SW 1271 (cell line): ENCODE measurements around the gene TSPAN14.

Experiments
- DNase-seq, 2 experiments: peaks; one replicate each; lab custom pipeline; 2025; lab: John Stamatoyannopoulos, UW

The TSPAN14 gene

GRCh38 chr10:80487791-80488538 is 33.9 kb downstream of the TSPAN14 start:
- DNase-seq = no peak

GRCh38 chr10:80488539-80489066 is 34.5 kb downstream of the TSPAN14 start:
- no peak for DNase-seq

- DNase-seq = no peak
Measured at GRCh38 chr10:80489371-80490112, 35.4 kb downstream of the TSPAN14 start.

- DNase-seq = no peak
Measured at GRCh38 chr10:80491251-80492102, 37.4 kb downstream of the TSPAN14 start.

DNA sequence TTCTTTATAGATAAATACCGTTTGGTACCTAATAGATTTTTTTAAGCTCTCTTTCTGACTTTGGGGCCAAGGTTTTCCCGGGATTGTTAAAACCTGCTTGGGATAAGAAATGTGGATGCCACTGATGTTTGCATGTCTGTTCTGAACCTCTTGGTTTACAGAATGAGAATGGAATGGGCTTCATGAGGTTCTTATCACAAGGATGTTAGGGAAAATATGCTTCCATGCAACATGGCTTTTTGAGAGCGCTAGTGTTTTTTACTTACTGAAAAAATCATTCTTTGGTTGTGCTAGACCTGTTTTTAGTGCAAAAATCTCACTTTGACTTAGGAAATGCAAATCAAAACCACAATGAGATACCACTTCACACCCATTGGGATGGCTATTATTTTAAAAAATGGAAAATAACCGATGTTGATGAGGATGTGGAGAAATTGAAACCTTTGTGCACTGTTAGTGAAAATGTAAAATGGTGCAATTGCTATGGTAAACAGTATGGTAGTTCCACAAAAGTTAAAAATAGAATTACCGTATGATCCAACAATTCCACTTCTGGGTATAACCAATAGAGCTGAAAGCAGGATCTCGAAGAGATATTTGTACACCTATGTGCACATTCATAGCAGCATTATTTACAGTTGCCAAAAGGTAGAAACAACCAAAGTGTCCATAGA is 38.9 kb downstream of the TSPAN14 start:
- no peak for DNase-seq

DNA sequence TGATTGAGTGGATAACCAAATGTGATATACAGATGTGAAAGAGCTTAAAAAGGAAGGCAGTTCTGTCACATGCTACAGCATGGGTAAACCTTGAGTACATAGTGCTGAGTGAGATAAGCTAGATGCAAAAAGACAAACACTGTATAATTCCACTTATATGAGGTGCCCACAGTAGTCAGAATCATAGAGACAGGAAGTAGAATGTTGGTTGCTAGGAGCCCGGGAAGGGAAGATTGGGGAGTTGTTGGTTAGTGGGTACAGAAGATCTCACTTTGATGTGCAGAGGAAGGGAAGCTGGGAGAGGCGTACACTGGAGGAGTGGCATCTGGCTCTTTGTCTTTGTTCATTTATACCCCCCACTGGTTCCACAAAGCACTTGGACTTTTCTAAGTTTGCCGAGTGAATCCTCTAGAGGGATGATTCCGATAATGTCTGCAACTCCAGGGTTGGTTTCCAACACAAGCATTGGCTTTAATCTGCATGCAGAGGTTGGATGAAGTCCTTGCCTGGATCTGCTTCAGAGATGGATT is 39.5 kb downstream of the TSPAN14 start:
- DNase-seq = no peak

DNA sequence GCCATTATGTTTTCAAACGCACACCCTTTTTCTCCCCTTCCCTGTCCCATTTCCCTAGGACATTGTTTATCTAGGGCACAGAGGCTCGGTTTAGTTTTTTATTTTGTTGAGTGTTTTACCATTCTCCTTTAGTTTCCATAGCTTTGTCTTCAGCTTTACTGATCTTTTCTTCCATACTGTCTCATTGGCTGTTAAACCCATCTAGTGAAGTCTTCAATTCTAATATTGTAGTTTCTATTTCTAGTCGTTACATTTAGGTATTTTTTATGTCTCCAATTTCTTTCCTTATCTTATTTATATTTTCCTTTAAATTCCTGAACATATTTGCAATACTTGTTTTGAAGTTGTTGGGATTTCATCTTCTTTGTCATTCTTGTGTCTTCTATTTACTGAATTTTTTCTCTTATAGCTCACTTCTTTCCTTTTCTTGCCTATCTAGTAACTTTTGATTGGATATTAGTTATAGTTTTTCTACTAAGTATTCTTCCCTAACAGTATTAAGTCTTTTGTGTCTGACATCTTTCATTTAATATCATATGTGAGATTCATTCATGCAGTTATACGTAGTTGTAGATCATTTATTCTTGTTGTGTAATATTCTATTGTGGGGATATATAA is 42.6 kb downstream of the TSPAN14 start:
- no peak for DNase-seq

GRCh38 chr10:80497187-80498077 is 43.3 kb downstream of the TSPAN14 start:
- DNase-seq = no peak

GRCh38 chr10:80498078-80498832 is 44.1 kb downstream of the TSPAN14 start:
- DNase-seq = no peak

DNA sequence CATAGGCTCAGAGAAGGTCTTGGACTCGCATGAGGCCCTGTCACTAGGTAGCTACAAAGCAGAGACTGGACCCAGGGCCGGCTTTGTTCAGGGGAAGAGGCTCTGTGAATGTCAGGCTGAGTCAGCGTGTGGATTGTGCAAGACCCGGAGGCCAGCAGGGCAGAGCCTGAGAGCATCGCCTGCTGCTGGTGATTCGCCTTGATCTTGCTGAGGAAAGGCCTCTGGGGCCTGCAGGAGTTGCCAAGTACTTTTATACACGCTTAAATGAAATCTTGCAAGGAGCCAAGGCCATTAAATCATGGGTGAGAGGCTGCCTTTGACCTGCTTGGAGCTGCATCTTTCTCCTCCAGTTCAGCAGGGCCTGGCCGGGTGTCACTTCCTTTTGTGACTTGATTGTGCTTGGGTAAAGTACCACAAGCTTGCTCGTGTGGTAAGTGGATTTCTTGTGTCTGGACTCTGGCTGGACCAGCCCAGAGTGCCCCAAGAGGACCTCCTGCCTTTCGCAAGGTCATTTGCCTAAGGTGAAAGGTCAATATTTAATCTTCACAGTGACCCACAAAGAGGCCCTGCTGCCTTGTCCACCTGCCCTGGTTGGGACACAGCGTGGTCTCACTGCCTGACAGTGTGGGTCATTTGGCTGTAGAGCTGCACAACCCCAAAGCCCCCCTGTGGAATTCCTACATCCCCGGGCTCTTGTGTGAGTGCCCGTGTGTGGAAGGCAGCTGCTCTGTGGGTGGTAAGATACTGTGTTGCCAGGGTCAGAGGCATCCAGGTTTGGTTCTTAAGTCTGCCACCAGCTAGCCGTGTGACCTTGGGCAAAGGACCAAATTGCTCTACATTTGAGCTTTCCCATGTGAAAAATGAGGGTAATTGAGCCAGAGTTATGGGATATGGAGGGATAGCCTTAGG is 45.0 kb downstream of the TSPAN14 start:
- peak; percentile 10 to 68 for DNase-seq

DNA sequence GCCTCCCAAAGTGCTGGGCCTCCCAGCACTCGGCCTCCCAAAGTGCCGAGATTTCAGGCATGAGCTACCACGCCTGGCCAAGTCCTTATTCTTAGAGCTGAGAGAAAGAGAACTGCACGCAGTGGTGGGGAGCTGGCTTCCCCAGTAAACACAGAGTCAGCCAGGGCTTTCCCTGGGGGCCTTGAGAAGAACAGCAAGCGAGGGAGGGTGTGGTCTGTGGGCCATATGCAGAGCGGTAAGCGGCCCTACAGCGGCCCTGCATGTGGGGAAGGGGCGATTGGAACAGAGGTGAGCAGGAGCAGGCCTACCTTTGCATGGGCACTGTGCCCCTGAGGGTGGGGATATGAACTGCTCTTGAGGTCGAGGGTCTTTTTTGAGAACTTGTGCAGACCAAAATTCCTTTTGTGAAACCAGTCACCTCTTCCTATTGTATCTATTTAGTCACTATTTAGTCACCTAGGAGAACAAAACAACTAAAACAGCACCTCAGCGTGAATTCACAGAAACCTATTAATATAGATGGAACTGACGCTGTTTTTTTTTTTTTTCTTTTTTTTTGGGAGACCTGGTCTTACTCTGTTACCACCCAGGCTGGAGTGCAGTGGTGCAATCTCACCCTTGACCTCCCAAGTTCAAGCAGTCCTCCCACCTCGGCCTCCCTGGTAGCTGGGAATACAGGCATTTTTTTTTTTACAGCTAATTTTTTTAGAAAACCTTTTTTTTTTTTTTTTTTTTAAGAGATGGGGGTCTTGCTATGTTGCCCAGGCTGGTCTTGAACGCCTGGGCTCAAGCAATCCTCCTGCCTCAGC is 46.7 kb downstream of the TSPAN14 start:
- no peak for DNase-seq

DNA sequence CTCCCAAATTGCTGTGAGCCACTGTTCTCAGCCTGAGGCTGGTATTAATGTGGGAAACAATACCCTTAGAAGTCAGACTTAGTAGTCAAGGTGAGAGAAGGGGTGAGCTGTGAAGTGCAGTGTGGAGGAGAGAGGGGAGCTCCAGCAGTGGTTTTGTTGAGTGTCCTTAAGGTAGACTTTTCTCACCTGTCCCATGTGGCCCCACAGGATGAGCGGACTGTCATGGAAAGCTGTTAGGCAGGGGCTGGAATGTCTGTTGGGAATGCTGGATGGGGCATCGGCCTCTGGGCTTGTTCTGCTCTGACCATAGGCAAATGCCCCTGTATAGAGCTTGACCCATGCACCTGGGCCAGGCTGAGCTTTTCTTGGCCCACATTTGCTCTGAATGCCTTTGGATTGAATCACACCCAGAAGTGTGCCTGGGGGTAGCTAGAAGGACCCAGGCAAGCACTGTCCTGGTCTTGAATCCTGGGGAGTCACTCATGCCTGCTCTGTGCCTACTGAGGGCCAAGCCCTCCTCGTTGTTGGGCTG is 47.3 kb downstream of the TSPAN14 start:
- DNase-seq = no peak

DNA sequence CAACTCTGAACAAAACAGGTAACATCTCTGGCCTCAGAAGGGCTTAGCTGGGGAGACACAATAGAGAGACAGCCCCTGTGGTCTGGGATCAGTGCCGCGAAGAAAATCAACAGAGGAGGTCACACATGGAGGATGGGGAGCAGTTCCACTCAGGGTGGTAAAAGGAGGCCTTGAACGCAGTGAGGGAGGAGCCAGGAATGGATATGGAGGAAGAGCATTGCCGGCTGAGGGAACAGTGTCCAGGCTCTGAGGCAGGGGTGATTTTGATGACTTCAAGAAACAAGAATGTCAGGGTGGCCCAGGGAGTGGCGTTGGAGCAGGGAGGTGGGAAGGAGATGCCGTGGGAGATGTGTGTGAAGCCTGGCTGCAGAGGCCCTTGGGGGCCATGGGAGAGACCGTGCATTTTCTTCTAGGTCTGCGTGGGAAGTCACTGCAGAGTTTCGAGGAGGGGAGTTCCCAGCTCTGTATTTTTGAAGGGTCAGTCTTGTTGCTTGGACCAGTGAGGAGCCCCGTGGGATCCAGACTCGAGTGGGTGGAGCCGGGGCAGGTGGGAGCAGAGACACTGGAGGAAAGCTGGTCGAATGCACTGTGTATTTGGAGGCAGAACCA is 47.9 kb downstream of the TSPAN14 start:
- no peak for DNase-seq

DNA sequence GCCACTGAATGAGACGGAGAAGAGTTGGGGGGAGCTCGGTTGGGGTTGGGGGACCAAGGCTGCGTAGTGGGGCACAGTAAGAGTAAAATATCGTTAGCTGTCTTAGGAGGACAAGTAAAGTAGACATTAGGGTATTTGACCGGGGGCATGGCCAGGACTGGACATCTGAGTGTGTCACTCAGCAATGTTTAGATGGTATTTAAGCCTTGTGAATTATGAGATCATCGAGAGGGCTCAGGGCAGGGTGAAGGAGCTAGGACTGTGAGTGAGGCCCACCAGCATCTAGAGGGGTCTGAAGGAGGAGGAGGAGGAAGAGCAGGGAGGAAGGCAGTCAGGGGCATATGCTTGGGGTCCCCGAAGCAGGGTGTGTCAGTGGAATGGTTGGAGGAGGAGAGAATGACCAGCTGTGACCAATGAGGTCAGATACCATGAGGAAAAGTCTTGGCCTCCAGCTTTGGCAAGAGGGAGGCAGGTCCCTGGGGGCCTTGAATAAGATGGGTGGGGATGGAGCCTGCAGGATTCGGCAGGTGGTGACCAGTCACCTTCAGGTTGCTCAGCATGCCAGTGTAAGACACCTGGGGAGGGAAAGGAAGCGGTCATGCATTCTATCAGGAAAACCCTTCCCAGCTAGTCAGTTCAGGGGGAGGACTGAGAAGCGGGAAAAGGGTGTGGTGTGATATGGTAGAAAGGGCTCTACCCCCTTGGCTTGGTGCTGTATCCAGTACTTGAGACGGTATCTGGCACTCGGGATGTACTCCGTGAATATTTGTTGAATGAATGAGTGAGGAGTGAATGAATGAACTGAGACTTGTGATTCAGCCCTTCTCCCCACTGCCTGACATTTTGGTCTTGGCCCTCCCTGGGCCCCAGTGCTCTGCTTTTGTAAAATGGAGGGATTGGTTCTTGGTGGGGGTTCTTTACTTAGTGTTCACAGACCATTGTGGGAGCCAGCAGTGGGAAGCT is 48.8 kb downstream of the TSPAN14 start:
- DNase-seq = no peak

DNA sequence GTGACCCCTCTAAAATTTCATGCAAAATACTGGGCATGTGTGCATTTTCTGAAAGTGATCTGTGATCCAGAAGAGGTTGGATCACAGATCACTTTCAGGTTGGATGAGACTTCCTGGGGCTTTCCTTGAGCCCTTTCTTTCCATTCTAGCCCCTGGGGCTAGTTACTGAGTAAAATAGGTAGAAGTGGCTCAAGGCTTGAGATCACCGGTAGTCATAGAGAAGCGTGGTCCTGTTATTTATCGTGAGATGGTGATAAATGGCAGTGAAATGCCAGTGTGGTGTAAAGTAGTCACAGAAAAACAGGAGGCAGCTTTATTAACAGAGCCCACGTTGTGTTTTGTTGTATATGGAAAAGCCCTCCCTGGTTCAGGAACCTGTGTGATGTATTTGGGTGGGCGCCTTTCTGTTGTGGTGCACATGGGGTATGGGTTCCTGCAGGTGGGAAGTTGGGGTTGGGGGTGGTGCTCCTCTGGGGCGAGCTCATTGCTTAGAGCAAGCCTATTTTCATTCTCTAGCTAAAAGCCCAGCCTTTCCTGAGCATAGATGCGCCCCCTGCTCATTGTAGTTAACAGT is 49.6 kb downstream of the TSPAN14 start:
- no peak for DNase-seq
